ENCODE results near the gene H19.

H19 gene

GRCh38 chr11:1990872-1991578 lies 6.6 kb downstream of the H19 start:
- Histone ChIP-seq H3K9me3 (ENCODE audit: severe bottlenecking) (no peaks in the 10 kb centered on the region), H3K36me3 (no peaks in the 10 kb centered on the region), H3K4me3 (ENCODE audit: low read depth, low read length) (no peak overlapping the region), H3K27ac (no peak overlapping the region), H3K27me3 (ENCODE audit: insufficient read depth, low read depth, severe bottlenecking) (no peaks in the 10 kb centered on the region)
- no peak for DNase-seq
- no peak for TF ChIP-seq CTCF (IDR thresholded peaks at IDR 0.05; ENCODE audit: low read depth, low read length)

- Histone ChIP-seq H3K4me3 (ENCODE audit: low read depth, low read length) (no peak overlapping the region), H3K9me3 (ENCODE audit: severe bottlenecking) (no peaks in the 10 kb centered on the region), H3K36me3 (no peaks in the 10 kb centered on the region), H3K27ac (no peak overlapping the region), H3K27me3 (ENCODE audit: insufficient read depth, low read depth, severe bottlenecking) (no peaks in the 10 kb centered on the region)
- TF ChIP-seq CTCF (IDR thresholded peaks at IDR 0.05; ENCODE audit: low read depth, low read length): no peak
- no peak for DNase-seq
These were observed 7.7 kb downstream of the H19 start for GRCh38 chr11:1989953-1990352.

GRCh38 chr11:1988667-1989317 lies 8.8 kb downstream of the H19 start:
- Histone ChIP-seq H3K36me3 (no peaks in the 10 kb centered on the region), H3K27me3 (ENCODE audit: insufficient read depth, low read depth, severe bottlenecking) (no peaks in the 10 kb centered on the region), H3K9me3 (ENCODE audit: severe bottlenecking) (no peaks in the 10 kb centered on the region), H3K27ac (no peak overlapping the region), H3K4me3 (ENCODE audit: low read depth, low read length) (no peak overlapping the region)
- no peak for DNase-seq
- no peak for TF ChIP-seq CTCF (IDR thresholded peaks at IDR 0.05; ENCODE audit: low read depth, low read length)

- no peaks in the 10 kb centered on the region for H3K27me3 ChIP-seq (ENCODE audit: insufficient read depth, low read depth, severe bottlenecking)
- no peaks in the 10 kb centered on the region for H3K36me3 ChIP-seq
- no peak for TF ChIP-seq CTCF (IDR thresholded peaks at IDR 0.05; ENCODE audit: low read depth, low read length)
- H3K27ac ChIP-seq: no peak overlapping the region
- H3K4me3 ChIP-seq (ENCODE audit: low read depth, low read length): no peak overlapping the region
- DNase-seq: no peak
- no peaks in the 10 kb centered on the region for H3K9me3 ChIP-seq (ENCODE audit: severe bottlenecking)
These were observed 9.5 kb downstream of the H19 start for GRCh38 chr11:1988174-1988573.

- Histone ChIP-seq H3K27me3 (ENCODE audit: insufficient read depth, low read depth, severe bottlenecking) (no peaks in the 10 kb centered on the region), H3K36me3 (no peaks in the 10 kb centered on the region), H3K4me3 (ENCODE audit: low read depth, low read length) (no peak overlapping the region), H3K27ac (no peak overlapping the region), H3K9me3 (ENCODE audit: severe bottlenecking) (no peaks in the 10 kb centered on the region)
- no peak for DNase-seq
- no peak for TF ChIP-seq CTCF (IDR thresholded peaks at IDR 0.05; ENCODE audit: low read depth, low read length)
These were observed 10.6 kb downstream of the H19 start for GRCh38 chr11:1987024-1987423.

GRCh38 chr11:1983601-1983961 lies 14.1 kb downstream of the H19 start:
- DNase-seq: no peak
- no peak for TF ChIP-seq CTCF (IDR thresholded peaks at IDR 0.05; ENCODE audit: low read depth, low read length)
- no peaks in the 10 kb centered on the region for H3K27me3 ChIP-seq (ENCODE audit: insufficient read depth, low read depth, severe bottlenecking)
- no peaks in the 10 kb centered on the region for H3K9me3 ChIP-seq (ENCODE audit: severe bottlenecking)
- no peak overlapping the region for H3K27ac ChIP-seq
- no peak overlapping the region for H3K4me3 ChIP-seq (ENCODE audit: low read depth, low read length)
- no peaks in the 10 kb centered on the region for H3K36me3 ChIP-seq
